ENCODE results near the gene NLK.

GRCh38 chr17:28242791-28243190 lies 200.3 kb downstream of the NLK start:
- no peak for TF ChIP-seq SNAI2 (CRISPR knock-in tag; IDR thresholded peaks at IDR 0.05)
- TF ChIP-seq ESRRG (CRISPR knock-in tag; IDR thresholded peaks at IDR 0.05) = no peak
- no peak for TF ChIP-seq ARNTL (CRISPR knock-in tag; IDR thresholded peaks at IDR 0.05; ENCODE audit: borderline replicate concordance, low read depth)

All from SK-N-SH treated with all-trans-retinoic acid at 6 μM for 48 hours (cell line).